Skeletal muscle satellite cell (primary cell): ENCODE measurements around the gene BTBD18. TPM values are rescaled to one million over a fixed set of nuclear protein-coding genes. Genes with fewer than 3 reads are reported as not detected.
A peak's percentile ranks its signal among the peaks of the same experiment; 100 is the strongest.

Source experiments
- H3K27me3 ChIP-seq: 2 replicates; pipeline ENCODE4 v1.7.0; 2013; ENCODE audit warnings: low read length; ENCODE audit not compliant: control insufficient read depth, insufficient read depth
- H3K36me3 ChIP-seq: 2 replicates; pipeline ENCODE4 v1.7.0; 2013; ENCODE audit warnings: mild to moderate bottlenecking, control low read depth, low read length; ENCODE audit not compliant: insufficient read depth
- H3K4me1 ChIP-seq: 2 replicates; pipeline ENCODE4 v1.7.0; 2013; ENCODE audit warnings: low read length; ENCODE audit not compliant: control insufficient read depth, insufficient read depth
- H3K4me2 ChIP-seq: 2 replicates; pipeline ENCODE4 v1.7.0; 2013; ENCODE audit warnings: mild to moderate bottlenecking, low read length
- H3K4me3 ChIP-seq: 2 replicates; pipeline ENCODE4 v1.7.0; 2013; ENCODE audit warnings: low read length
- H3K9ac ChIP-seq: 2 replicates; pipeline ENCODE4 v1.7.0; 2013; ENCODE audit warnings: mild to moderate bottlenecking, low read depth, low read length, moderate library complexity
- H3K9me3 ChIP-seq: replicated peaks from 2 replicates; pipeline ENCODE4 v1.7.0; 2013; ENCODE audit warnings: mild to moderate bottlenecking, control low read depth, low read length
- total RNA-seq: library from RNA; depleted of rRNA; stranded (reverse); fragments of >200 nt; gene quantifications from 2 replicates; pipeline ENCODE4 v1.2.3, GENCODE V29; 2012; rRNA removed

BTBD18 gene, protein sequence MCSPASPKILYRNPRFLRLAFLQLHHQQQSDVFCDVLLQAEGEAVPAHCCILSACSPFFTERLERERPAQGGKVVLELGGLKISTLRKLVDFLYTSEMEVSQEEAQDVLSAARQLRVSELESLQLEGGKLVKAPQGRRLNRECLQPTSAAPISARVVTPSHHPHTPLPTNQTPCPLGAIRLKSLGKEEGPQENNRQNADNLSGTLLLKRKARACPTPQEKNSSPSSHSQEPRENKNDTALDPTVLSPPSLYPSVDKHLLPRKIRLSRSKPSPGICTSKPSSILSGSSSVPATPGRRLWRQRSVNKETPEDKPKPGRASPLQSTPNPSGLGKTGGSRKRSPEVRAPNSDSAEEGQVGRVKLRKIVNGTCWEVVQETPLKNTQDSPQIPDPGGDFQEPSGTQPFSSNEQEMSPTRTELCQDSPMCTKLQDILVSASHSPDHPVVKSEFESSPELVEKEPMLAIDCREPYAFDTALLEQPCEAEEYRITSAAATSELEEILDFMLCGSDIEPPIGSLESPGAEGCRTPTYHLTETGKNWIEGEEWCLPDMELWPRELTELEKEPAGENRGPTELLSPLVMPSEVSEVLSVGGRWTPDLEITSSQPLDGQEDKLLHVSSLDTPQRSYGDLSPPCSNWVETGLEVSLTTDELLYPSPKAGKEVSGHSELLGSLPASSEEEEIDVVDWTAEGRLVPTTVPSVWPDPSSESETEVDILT
- not detected in 2 replicates for total RNA-seq

DNA sequence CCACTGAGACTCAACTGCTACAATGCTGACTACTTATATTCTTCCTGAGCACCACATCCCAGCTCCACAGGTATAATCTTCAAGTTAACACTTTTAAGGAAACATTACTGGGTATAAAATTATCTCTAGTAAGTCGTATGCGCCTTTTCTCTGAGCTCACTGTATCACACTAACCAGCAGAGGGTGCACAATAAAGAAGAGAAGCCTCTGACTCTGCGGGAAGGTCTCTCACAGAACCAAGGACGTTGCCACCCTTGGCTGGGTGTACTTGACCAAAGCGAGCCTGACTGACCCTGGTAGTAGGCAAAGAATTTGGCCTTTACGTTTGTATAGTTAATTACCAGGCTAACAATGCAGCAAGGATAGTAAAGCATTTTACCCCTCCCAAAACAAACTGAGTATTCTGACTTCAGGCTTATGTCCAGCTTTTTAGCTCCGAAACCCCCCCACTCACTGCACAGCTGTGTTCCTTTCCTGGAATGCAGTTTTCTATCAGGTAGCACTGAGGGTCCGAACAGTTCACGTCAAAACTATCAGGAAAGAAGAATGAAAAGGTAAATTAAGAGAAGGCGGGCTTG lies at the start of gene BTBD18:
BTBD18 (minus strand) TSS at position 144 of the 578 bp plus-strand sequence. CDS start 631 bp downstream, outside the sequence.
- H3K9ac ChIP-seq: no peak within 1 kb of the TSS
- no peaks in the 10 kb centered on the region for H3K4me1 ChIP-seq
- no peaks in the 10 kb centered on the region for H3K27me3 ChIP-seq
- H3K4me3 ChIP-seq: no peak within 1 kb of the TSS
- H3K4me2 ChIP-seq: no peak within 1 kb of the TSS
- H3K9me3 ChIP-seq: no peaks in the 10 kb centered on the region
- H3K36me3 ChIP-seq: no peaks in the 10 kb centered on the region

DNA sequence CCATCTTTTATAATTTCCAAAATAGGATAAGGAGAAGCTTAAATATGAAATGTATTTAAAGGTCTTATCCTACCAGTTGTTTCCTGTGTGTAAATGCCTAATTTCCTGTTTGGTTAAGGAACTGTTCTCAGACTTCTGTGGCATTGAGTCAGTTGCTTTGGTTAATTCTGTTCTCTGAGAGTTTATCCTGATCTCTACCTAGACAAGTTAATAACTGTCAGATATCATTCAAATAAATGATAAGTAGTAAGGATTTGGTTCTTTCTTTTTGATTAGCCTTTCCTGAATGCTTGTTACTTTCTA lies 49.5 kb upstream of the BTBD18 start:
- Histone ChIP-seq H3K4me3 (no peak overlapping the region), H3K27me3 (no peaks in the 10 kb centered on the region), H3K36me3 (peaks cover 57% of the 10 kb centered on the region), H3K9me3 (no peaks in the 10 kb centered on the region), H3K4me1 (peaks cover 28% of the 10 kb centered on the region), H3K9ac (peak overlapping the region; percentile 26), H3K4me2 (peak overlapping the region; percentile 16)

- Histone ChIP-seq H3K4me3 (no peak overlapping the region), H3K36me3 (peaks cover 57% of the 10 kb centered on the region), H3K4me1 (peaks cover 28% of the 10 kb centered on the region), H3K9me3 (no peaks in the 10 kb centered on the region), H3K9ac (peak overlapping the region; percentile 26), H3K4me2 (peak overlapping the region; percentile 16), H3K27me3 (no peaks in the 10 kb centered on the region)
Observed at GRCh38 chr11:57800444-57801182, 49.0 kb upstream of the BTBD18 start.

- Histone ChIP-seq H3K36me3 (peaks cover 55% of the 10 kb centered on the region), H3K27me3 (no peaks in the 10 kb centered on the region), H3K9ac (no peak overlapping the region), H3K4me2 (peak overlapping the region; percentile 5), H3K4me1 (peaks cover 28% of the 10 kb centered on the region), H3K4me3 (no peak overlapping the region), H3K9me3 (no peaks in the 10 kb centered on the region)
Observed at GRCh38 chr11:57798905-57799559, 47.4 kb upstream of the BTBD18 start.

GRCh38 chr11:57793351-57794115 lies 41.9 kb upstream of the BTBD18 start:
- H3K4me3 ChIP-seq: no peak overlapping the region
- H3K4me2 ChIP-seq: no peak overlapping the region
- peaks cover 36% of the 10 kb centered on the region for H3K36me3 ChIP-seq
- H3K4me1 ChIP-seq: peaks cover 16% of the 10 kb centered on the region
- H3K27me3 ChIP-seq: no peaks in the 10 kb centered on the region
- no peak overlapping the region for H3K9ac ChIP-seq
- no peaks in the 10 kb centered on the region for H3K9me3 ChIP-seq

DNA sequence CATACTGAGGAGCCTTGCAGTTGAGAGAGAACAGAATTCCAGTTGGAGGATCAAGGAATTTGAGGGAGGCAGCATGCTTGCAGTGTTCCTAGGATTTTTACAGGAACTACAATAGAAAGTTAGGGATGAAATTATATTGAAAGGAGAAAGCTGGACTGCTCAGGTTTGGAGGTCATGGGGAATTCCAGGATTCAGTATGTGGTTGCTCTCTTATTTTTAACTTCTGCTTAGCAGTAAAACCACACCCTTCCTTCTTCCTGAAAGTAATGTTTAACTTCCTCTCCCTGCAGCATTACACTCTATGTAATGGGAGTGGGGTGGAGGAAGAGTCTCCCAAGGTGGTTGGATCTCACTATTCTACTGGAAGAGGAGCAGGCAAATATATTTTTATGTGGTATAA lies 41.3 kb upstream of the BTBD18 start:
- H3K36me3 ChIP-seq: peaks cover 32% of the 10 kb centered on the region
- H3K9me3 ChIP-seq: no peaks in the 10 kb centered on the region
- peak overlapping the region; percentile 20 for H3K4me2 ChIP-seq
- no peaks in the 10 kb centered on the region for H3K27me3 ChIP-seq
- no peak overlapping the region for H3K4me3 ChIP-seq
- H3K4me1 ChIP-seq: peaks cover 13% of the 10 kb centered on the region
- no peak overlapping the region for H3K9ac ChIP-seq

DNA sequence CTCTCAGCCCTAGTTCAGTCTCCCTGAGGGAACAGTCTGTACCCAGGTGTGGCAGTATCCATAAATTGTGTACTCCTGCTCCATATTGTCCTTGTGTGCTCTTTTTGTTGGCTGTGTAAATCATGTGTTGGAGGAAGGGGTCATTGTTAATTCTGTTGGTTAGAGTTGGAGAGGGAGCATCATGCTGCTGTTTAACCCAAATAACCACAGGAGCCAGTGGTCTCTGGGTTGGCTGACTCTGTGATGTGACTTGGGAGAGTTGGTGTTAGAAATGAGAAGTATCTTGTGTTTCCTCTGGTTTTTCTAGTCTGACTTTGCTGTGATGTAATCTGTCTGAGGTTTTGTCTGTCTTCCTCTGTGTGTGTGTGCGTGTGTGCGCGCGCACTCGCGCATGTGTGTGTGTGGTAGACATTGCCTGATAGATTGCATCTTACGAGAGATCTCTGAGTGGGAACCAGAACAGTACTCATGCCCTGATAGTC lies 40.5 kb upstream of the BTBD18 start:
- H3K9me3 ChIP-seq: no peaks in the 10 kb centered on the region
- H3K27me3 ChIP-seq: no peaks in the 10 kb centered on the region
- no peak overlapping the region for H3K4me3 ChIP-seq
- no peak overlapping the region for H3K9ac ChIP-seq
- no peak overlapping the region for H3K4me2 ChIP-seq
- H3K36me3 ChIP-seq: peaks cover 29% of the 10 kb centered on the region
- peaks cover 13% of the 10 kb centered on the region for H3K4me1 ChIP-seq

- Histone ChIP-seq H3K9ac (no peak overlapping the region), H3K9me3 (no peaks in the 10 kb centered on the region), H3K4me3 (no peak overlapping the region), H3K36me3 (peaks cover 25% of the 10 kb centered on the region), H3K4me2 (no peak overlapping the region), H3K4me1 (peaks cover 13% of the 10 kb centered on the region), H3K27me3 (no peaks in the 10 kb centered on the region)
Observed at GRCh38 chr11:57791321-57792059, 39.9 kb upstream of the BTBD18 start.

DNA sequence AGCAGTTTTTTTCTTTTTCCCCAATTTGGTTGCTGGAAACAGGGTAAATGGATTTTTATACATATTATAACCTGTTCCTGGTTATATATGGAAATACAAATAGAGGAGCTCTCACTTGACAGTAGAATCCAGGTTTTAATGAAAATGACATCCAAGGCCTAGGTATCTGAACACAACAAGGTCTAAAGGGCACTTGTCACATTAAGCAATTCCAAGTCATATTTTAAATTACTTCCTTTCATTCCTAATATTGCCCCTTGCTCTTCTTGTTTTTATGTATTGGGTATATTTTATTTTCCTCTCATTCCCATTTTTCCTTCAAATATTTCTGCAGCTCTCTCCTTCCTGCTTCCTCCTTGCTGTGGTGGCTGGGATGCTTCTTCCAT lies 37.1 kb upstream of the BTBD18 start:
- H3K27me3 ChIP-seq: no peaks in the 10 kb centered on the region
- H3K4me1 ChIP-seq: peaks cover 13% of the 10 kb centered on the region
- H3K9ac ChIP-seq: no peak overlapping the region
- no peaks in the 10 kb centered on the region for H3K9me3 ChIP-seq
- no peak overlapping the region for H3K4me2 ChIP-seq
- peaks cover 9% of the 10 kb centered on the region for H3K36me3 ChIP-seq
- no peak overlapping the region for H3K4me3 ChIP-seq
